Pancreas (tissue), 10 donors: Measurements from ENCODE around the gene GRIK1. TPM values are rescaled to one million over a fixed set of nuclear protein-coding genes. Genes with fewer than 3 reads are reported as not detected.

Experiments
- ATAC-seq, 4 donors: fragments of 200-7000 bp; cut with Tn5 transposase; one replicate each; pipeline versions ENCODE4 v1.8.0 to v1.9.1; 2020; ENCODE audit warnings: mild to moderate bottlenecking in 4 of 4, moderate library complexity in 4 of 4
- DNase-seq, 6 donors: peaks; one replicate each; pipeline ENCODE4 v3.0.0-alpha.2; 2020
- FAIRE-seq: peaks from 2 replicates; lab custom pipeline; 2012; peaks lifted over from hg19 to GRCh38; lab: Jason Lieb, UNC
- H3K27ac ChIP-seq, 4 donors: fragments of 200-600 bp; sonication (generic); 1 replicate in 3 of 4; 2 replicates in 1 of 4; pipeline versions ENCODE4 v1.5.0 to v1.8.0; 2020
- H3K27me3 ChIP-seq, 4 donors: fragments of 200-600 bp; one replicate each; pipeline ENCODE4 v1.8.0; 2021
- H3K36me3 ChIP-seq, 3 donors: fragments of 200-600 bp; sonication (generic) in 1 of 3; one replicate each; pipeline versions ENCODE4 v1.5.0 to v1.8.0; 2020 to 2021
- H3K4me1 ChIP-seq, 3 donors: fragments of 200-600 bp; one replicate each; pipeline ENCODE4 v1.8.0; 2021
- H3K4me3 ChIP-seq, 4 donors: fragments of 200-600 bp; sonication (generic) in 2 of 4; one replicate each; pipeline versions ENCODE4 v1.5.0 to v1.8.0; 2020 to 2021
- H3K9me3 ChIP-seq, 4 donors: fragments of 200-600 bp; one replicate each; pipeline ENCODE4 v1.8.0; 2021
- CTCF ChIP-seq, 4 donors: fragments of 200-600 bp; sonication (generic) in 3 of 4; IDR thresholded peaks; one replicate each; pipeline versions ENCODE4 v1.5.0 to v1.8.0; 2021; ENCODE audit warnings: antibody characterized with exemption in 4 of 4
- WGBS, 2 donors: extraction: QIAGEN DNeasy Blood & Tissue Kit; methylation state at CpG; one replicate each; pipeline ENCODE4 v1.1.7; 2013; 5-methylcytosine and 5-hydroxymethylcytosine counted together
- intact Hi-C, 3 donors: fragments of 100-400 bp; cut with DNase I; formaldehyde crosslinking; loops; one replicate each; pipeline versions ENCODE4 v1.11.1 to v1.14.2; 2022
- polyA plus RNA-seq, 2 donors: library from polyadenylated mRNA; stranded (reverse); fragments of 200-250 nt; gene quantifications; one replicate each; pipeline ENCODE4 v1.2.3, GENCODE V29; 2013
- total RNA-seq, 6 donors: library from RNA; stranded (reverse); fragmentation: NEBNext Ultra II Directional in 4 of 6; extraction: Animal tissue kit (Norgen Biotek cat#: 25700) in 4 of 6; gene quantifications; one replicate each; pipeline versions ENCODE4 v1.2.1 to v1.2.4, GENCODE V29; 2021 to 2023
- donor health status: healthy with polysubstance abuse.
- donor health status: DM: no; HTN: no; CAD: no; lungs with moderate emphysema.
- donor health status: DM: no; HTN: no; CAD: no.
- donor health status: control.
- donor health status: control.
- donor health status: Bipolar disorder and iron deficiency.
- donor health status: DM: yes; HTN: yes; CAD: no.
- donor health status: DM: no; HTN: no; CAD: no.
- donor health status: DM: no; HTN: no; CAD: no.
- donor health status: DM: yes; HTN: yes; CAD: no.

Gene GRIK1
- total and polyA plus RNA-seq, 8 donors, result 0.02 to 0.09 (median 0.08) TPM; not detected in 5

- no peaks in the 10 kb centered on the region for H3K36me3 ChIP-seq
- H3K27ac ChIP-seq, result no peak overlapping the region
- no peak for FAIRE-seq
- ATAC-seq, result no peak
- no peak for TF ChIP-seq CTCF (IDR thresholded peaks at IDR 0.05)
- no peaks in the 10 kb centered on the region for H3K27me3 ChIP-seq
- intact Hi-C loops, result no loop called here
- DNase-seq, result no peak
- WGBS, 2 donors, result 71 to 76% methylated on average over 4 of the region's 4 CpGs
- H3K9me3 ChIP-seq, result no peaks in the 10 kb centered on the region
- no peaks in the 10 kb centered on the region for H3K4me1 ChIP-seq
- no peak overlapping the region for H3K4me3 ChIP-seq
These were observed 431.5 kb downstream of the GRIK1 start for GRCh38 chr21:29508301-29508700.

GRCh38 chr21:29506947-29507346 is 432.8 kb downstream of the GRIK1 start:
- DNase-seq, result no peak
- no peaks in the 10 kb centered on the region for H3K36me3 ChIP-seq
- TF ChIP-seq CTCF (IDR thresholded peaks at IDR 0.05), result no peak
- ATAC-seq, result no peak
- 82 to 93% methylated on average over 3 of the region's 3 CpGs for WGBS, 2 donors
- no peaks in the 10 kb centered on the region for H3K9me3 ChIP-seq
- no peaks in the 10 kb centered on the region for H3K27me3 ChIP-seq
- no peaks in the 10 kb centered on the region for H3K4me1 ChIP-seq
- no peak overlapping the region for H3K27ac ChIP-seq
- H3K4me3 ChIP-seq, result no peak overlapping the region
- no peak for FAIRE-seq
- intact Hi-C loops, result no loop called here

- H3K4me1 ChIP-seq, result no peaks in the 10 kb centered on the region
- no peak for FAIRE-seq
- intact Hi-C loops, result no loop called here
These were observed 433.6 kb downstream of the GRIK1 start for GRCh38 chr21:29506214-29506613.

GRCh38 chr21:29504751-29505321 is 435.0 kb downstream of the GRIK1 start:
- Histone ChIP-seq H3K27me3 (no peaks in the 10 kb centered on the region), H3K4me1 (no peaks in the 10 kb centered on the region), H3K9me3 (no peaks in the 10 kb centered on the region), H3K36me3 (no peaks in the 10 kb centered on the region), H3K27ac (no peak overlapping the region), H3K4me3 (no peak overlapping the region)
- WGBS, 2 donors, result 50 to 60% methylated on average over 3 of the region's 3 CpGs
- no peak for TF ChIP-seq CTCF (IDR thresholded peaks at IDR 0.05)
- no peak for DNase-seq
- intact Hi-C loops, result no loop called here
- no peak for FAIRE-seq
- no peak for ATAC-seq

More at GRCh38 chr21:29506214-29506613, 433.6 kb downstream of the GRIK1 start:
- DNase-seq (no peak), ATAC-seq (no peak)
- Histone ChIP-seq H3K27ac (no peak overlapping the region), H3K27me3 (no peaks in the 10 kb centered on the region), H3K36me3 (no peaks in the 10 kb centered on the region), H3K4me3 (no peak overlapping the region), H3K9me3 (no peaks in the 10 kb centered on the region)
- TF ChIP-seq CTCF (IDR thresholded peaks at IDR 0.05), result no peak
- 55 to 76% methylated on average over 6 of the region's 6 CpGs for WGBS, 2 donors

- no peaks in the 10 kb centered on the region for H3K36me3 ChIP-seq
- no peak overlapping the region for H3K4me3 ChIP-seq
- no peaks in the 10 kb centered on the region for H3K4me1 ChIP-seq
- no peak for TF ChIP-seq CTCF (IDR thresholded peaks at IDR 0.05)
- no peak for ATAC-seq
- intact Hi-C loops, result no loop called here
- no peak for DNase-seq
- no peak overlapping the region for H3K27ac ChIP-seq
- no peak for FAIRE-seq
- no peaks in the 10 kb centered on the region for H3K9me3 ChIP-seq
- WGBS, 2 donors, result 89 to 93% methylated on average over 1 of the region's 1 CpG
- H3K27me3 ChIP-seq, result no peaks in the 10 kb centered on the region
These were observed 438.3 kb downstream of the GRIK1 start for GRCh38 chr21:29501451-29501850.
